NCI-H146 (cell line): ENCODE data around the gene ZNF763.
"Not testable (repeated sequence)": the region's sequence is repeated elsewhere in the genome, so short reads cannot be mapped to it uniquely, and the experiment has no call there.

ENCODE experiments used
- DNase-seq: peaks from one replicate; lab custom pipeline; 2025; lab: John Stamatoyannopoulos, UW

ZNF763 gene

DNA sequence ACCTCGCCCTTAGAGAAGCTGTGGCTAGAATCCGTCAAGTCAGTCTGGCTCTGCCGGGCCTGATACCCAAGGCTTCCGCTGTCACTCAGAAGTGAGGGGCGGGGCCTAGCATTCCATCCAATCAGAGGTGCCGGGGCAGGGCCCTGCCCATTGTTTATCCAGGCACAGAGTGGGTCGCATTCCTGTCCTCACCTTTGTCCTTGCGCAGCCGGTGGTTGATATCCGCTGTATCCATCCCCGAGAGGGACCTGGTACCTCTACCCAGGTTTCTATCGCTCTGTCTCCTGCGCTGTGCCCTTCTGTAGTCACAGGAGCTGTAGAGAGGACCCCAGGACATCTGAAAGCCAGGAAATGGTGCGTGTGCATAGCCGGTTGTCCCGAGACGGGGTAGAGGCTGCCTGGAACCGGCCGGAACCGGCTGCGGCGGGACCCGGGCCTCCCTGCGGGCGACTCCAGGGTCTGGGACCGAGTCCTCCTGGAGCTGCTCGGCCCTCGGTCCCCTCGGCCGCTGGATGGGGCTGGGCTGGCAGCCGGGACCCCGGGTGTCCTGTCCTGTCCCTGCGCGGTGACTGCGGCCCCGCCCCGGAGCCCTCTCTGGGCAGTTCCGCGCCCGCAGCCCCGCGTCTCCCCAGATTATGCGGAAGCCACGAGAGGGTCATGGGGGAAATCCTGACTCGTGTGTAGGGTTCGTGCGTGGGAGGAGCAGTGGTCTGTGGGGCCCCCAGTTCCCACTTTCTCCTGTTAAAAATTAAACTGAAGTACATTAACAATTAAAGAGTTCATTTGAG is at the start of gene ZNF763:
ZNF763 (plus strand) TSS at position 183 of the 788 bp plus-strand sequence; CDS start at position 352, 169 bp downstream.
- peak; percentile 96 for DNase-seq

DNA sequence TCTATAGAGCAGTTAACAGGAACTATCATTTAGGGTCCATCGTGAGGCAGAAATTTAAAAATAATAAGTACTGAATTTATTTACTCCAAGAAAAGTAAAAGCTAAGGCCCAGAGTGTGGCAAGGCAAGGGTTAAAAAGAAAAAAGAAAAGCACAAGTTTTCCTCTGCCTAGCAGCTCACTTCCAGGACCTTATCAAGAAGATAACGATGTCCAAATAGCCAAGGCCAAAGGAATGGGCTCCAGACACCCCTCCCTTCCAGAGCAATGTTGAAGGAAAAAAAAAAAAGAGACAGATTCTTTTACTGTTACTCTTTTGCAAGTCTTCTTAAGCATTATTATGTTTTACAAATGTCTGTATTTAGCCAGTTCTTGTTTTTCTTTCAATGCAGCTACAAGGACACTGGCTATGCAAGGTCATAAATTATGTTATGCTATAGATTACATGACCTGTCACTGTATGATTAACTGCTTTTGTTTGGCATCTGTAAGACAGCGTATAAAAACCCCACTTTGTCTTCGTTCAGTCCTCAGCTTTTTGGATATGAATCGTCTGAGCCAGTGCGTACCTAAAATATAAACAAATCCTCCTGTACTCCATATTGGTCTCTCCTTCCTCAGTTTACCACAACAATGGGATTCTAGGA is 42.9 kb upstream of the ZNF763 start:
- no peak for DNase-seq

DNA sequence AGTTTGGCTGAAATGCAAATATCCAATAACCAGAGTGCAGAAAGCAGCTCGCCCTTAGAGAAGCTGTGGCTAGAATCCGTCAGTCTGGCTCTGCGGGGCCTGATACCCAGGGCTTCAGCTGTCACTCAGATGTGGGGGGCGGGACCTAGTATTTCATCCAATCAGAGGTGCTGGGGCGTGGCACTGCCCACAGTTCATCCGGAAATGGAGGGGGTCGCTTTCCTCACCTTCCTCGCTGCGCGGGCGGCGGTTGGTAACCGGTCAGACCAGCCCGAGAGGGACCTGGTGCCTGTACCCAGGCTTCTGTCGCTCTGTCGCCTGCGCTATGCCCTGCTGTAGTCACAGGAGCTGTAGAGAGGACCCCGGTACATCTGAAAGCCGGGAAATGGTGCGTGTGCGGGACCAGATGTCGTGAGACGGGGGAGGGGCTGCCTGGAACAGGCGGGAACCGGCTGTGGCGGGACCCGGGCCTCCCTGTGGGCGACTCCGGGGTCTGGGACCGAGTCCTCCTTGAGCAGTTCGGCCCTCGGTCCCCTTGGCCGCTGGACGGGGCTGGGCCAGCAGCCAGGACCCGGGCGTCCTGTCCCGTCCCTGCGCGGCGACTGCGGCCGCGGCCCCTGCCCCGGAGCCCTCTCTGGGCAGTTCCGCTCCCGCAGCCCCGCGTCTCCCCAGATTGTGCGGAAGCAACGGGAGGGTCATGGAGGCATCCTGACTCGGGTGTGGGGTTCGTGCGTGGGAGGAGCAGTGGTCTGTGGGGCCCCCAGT is 39.8 kb upstream of the ZNF763 start, which contains the start of gene ZNF700:
ZNF700 (plus strand) TSS at position 222 of the 765 bp plus-strand sequence; CDS start at position 326, 104 bp downstream.
- DNase-seq: peak; percentile 99

DNA sequence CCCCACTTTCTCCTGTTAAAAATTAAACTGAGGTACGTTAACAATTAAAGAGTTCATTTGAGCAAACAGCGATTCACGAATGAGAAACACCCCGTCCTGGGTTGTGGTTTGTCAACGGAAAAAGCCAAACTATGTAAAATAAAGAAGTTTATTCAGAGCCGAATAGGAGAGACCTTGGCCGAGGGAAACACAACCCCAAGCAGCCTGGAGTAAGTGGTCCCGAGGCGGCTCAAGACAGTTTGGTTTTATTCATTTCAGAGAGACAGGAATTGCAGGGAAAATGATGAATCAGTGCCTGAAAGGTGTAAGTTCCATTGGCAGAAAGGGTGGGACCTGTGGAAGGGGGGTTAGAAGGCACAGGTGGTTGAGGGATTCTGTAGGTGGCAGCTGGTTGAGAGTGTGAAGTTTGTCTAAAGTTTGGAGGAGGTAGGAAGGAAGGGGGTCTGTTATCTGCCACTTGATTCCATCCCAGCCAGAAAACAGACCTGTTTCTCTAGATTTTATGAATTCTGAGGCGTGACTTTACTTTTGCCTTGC is 39.1 kb upstream of the ZNF763 start:
- not testable (repeated sequence) for DNase-seq

DNA sequence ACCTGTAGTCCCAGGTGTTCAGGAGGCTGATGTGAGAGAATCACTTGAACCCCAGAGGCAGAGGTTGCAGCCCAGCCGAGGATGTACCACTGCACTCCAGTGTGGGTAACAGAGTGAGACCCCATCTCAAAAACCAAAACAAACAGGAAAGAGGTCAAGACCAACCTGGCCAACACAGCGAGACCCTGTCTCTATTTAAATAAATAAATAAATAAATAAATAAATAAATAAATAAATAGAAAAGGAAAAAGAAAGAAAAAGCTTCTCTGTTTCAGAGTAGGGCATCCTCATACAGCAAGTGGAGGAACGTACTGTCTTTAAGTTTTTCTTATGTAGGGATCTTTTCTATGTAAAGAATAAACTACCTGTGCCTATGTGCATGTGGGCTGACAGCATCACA is 37.6 kb upstream of the ZNF763 start:
- DNase-seq: no peak

DNA sequence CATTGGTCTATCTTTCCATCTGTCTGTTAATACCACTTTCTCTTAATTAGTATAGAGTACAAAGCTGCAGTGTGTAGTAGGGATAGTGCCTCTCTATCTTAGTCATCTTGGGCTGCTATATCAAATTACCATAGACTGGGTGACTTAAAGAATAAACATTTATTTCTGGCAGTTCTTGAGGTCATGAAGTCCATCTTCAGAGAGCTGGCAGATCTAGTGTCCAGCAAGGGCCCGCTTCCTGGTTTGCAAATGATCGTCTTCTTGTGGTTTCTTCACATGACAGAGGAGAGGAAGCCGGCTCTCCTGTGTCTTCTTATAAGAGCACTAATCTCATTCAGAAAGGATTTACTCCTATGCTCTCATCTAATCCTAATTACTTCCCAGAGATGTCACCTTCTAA is 33.8 kb upstream of the ZNF763 start:
- DNase-seq: no peak

DNA sequence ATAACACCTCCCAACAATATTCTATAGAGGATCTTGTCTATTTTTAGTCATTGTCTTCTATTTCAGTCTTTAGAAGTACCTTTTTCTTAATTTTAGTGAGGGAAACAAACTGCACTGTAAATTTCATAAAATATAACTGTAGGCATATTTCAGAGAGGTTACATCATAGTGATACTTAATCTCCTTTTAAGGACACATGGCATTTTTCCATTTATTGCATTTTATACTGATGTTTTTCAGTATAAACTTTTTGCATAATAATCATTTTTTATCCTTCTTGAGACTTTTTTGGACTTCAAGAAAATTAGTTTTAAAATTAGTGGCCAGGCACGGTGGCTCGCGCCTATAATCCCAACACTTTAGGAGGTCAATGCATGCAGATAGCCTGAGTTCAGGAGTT is 33.3 kb upstream of the ZNF763 start:
- DNase-seq: no peak

DNA sequence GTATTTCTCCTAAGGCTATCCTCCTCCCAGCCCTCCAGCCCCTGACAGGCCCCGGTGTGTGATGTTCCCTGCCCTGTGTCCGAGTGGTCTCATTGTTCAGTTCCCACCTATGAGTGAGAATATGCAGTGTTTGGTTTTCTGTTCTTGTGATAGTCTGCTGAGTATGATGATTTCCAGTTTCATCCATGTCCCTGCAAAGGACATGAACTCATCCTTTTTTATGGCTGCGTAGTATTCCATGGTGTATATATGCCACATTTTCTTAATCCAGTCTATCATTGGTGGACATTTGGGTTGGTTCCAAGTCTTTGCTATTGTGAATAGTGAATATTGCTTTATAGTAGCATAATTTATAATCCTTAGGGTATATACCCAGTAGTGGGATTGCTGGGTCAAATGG is 29.0 kb upstream of the ZNF763 start:
- DNase-seq: not testable (repeated sequence)

DNA sequence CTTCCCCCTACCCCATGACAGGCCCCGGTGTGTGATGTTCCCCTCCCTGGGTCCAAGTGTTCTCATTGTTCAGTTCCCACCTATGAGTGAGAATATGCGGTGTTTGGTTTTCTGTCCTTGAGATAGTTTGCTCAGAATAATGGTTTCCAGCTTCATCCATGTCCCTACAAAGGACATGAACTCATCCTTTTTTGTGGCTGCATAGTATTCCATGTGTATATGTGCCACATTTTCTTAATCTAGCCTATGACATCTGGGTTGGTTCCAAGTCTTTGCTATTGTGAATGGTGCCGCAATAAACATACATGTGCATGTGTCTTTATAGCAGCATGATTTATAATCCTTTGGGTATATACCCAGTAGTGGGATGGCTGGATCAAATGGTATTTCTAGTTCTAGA is 26.5 kb upstream of the ZNF763 start:
- DNase-seq: not testable (repeated sequence)

DNA sequence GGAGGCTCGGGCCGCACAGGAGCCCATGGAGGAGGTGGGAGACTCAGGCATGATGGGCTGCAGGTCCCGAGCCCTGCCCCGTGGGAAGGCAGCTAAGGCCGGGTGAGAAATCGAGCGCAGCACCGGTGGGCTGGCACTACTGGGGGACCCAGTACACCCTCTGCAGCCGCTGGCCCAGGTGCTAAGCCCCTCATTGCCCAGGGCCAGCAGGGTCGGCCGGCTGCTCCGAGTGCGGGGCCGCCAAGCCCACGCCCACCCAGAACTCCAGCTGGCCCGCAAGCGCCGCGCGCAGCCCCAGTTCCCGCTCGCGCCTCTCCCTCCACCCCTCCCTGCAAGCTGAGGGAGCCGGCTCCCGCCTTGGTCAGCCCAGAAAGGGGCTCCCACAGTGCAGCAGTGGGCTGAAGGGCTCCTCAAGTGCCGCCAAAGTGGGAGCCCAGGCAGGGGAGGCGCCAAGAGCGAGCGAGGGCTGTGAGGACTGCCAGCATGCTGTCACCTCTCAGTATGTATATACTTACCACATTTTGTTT is 23.4 kb upstream of the ZNF763 start:
- DNase-seq: not testable (repeated sequence)

DNA sequence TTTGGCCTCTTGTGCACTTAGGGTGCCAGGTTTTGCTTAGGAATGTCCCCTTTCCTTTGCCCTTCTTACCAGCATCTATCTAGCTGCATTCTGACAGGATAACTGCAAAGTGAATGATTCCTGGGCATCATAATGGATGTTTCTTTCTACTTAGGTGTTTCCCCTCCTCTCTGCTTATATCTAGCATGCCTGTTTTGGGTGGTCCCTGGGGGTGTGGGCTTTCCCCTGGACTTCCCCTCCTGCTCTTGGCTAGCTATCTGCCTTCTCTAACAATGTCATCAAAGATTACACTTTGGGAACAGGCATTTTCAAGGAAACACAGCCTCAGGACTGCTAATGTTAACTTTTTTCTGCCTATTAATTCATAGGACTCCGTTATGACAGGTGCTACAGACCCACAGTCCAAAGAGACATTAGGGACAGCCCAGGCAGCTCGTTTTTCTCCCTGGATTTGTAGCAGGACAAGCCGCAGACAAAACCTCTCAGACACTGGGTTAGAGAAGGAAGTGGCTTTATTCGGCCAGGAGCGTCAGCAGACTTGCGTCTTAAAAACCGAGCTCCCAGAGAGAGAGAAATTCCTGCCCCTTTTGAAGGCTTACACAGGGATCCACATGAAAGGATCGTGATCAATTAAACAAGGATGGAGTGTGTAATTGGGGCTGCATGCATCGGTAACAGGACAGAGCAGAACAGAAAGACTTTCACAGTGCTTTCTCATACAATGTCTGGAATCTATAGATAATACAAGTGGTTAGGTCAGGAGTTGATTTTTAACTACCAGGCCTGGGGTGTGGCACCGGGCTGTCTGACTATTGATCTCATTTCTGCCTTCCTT is 22.6 kb upstream of the ZNF763 start:
- DNase-seq: no peak

DNA sequence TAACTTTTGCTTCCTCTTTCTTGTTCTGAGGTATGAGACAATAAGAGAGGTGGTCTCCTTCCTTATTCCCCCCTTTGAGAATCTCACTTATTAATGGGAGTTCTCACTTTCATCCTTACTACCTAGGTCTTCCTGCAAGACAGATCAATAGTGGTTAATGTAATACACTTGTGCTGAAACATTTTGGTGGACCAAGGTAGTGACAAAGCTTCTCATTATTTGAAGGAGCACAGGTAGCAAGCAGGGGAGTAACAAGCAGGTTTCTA is 22.1 kb upstream of the ZNF763 start:
- DNase-seq: no peak

DNA sequence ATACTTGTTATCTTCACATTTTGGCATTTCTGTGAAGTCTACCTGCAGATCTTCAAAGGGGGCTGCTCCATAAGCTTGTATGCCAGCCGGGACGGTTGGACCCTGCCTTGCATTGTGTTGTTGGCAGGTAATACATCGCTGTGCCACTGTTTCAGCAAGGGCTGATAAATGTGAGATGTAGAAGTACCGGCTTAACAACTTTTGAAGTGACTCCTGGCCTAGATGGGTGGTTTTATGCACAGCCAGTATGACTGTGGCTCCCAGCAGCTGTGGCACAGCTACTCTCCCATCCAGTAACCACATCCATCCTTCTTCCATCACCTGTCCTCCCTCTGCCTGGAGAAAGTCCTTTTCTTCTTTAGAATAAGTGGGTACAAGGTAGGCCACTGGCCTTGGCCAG is 20.2 kb upstream of the ZNF763 start:
- DNase-seq: no peak

DNA sequence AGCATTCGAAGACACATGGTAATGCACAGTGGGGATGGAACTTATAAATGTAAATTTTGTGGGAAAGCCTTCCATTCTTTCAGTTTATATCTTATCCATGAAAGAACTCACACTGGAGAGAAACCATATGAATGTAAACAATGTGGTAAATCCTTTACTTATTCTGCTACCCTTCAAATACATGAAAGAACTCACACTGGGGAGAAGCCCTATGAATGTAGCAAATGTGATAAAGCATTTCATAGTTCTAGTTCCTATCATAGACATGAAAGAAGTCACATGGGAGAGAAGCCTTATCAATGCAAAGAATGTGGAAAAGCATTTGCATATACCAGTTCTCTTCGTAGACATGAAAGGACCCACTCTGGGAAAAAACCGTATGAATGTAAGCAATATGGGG is 16.2 kb upstream of the ZNF763 start:
- no peak for DNase-seq

DNA sequence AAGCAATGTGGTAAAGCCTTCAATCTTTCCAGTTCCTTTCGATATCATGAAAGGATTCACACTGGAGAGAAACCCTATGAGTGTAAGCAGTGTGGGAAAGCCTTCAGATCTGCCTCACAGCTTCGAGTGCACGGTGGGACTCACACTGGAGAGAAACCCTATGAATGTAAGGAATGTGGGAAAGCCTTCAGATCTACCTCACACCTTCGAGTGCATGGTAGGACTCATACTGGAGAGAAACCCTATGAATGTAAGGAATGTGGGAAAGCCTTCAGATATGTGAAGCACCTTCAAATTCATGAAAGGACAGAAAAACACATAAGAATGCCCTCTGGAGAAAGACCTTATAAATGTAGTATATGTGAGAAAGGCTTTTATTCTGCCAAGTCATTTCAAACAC is 15.6 kb upstream of the ZNF763 start:
- DNase-seq: no peak

DNA sequence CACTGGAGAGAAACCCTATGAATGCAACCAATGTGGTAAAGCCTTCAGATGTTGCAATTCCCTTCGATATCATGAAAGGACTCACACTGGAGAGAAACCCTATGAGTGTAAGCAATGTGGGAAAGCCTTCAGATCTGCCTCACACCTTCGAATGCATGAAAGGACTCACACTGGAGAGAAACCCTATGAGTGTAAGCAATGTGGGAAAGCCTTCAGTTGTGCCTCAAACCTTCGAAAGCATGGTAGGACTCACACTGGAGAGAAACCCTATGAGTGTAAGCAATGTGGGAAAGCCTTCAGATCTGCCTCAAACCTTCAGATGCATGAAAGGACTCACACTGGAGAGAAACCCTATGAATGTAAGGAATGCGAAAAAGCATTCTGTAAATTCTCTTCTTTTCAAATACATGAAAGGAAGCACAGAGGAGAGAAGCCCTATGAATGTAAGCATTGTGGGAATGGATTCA is 15.2 kb upstream of the ZNF763 start:
- DNase-seq: not testable (repeated sequence)

DNA sequence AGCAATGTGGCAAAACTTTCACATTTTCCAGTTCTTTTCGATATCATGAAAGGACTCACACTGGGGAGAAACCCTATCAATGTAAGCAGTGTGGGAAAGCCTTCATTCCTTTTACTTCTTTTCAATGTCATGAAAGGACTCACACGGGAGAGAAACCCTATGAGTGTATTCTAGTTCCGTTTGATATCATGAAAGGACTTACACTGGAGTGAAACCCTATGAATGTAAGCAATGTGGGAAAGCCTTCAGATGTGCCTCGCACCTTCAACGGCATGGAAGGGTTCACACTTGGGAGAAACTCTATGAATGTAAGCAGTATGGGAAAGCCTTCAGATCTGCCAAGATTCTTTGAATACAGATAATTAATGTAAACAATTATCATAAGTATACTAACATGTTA is 14.5 kb upstream of the ZNF763 start:
- DNase-seq: no peak

DNA sequence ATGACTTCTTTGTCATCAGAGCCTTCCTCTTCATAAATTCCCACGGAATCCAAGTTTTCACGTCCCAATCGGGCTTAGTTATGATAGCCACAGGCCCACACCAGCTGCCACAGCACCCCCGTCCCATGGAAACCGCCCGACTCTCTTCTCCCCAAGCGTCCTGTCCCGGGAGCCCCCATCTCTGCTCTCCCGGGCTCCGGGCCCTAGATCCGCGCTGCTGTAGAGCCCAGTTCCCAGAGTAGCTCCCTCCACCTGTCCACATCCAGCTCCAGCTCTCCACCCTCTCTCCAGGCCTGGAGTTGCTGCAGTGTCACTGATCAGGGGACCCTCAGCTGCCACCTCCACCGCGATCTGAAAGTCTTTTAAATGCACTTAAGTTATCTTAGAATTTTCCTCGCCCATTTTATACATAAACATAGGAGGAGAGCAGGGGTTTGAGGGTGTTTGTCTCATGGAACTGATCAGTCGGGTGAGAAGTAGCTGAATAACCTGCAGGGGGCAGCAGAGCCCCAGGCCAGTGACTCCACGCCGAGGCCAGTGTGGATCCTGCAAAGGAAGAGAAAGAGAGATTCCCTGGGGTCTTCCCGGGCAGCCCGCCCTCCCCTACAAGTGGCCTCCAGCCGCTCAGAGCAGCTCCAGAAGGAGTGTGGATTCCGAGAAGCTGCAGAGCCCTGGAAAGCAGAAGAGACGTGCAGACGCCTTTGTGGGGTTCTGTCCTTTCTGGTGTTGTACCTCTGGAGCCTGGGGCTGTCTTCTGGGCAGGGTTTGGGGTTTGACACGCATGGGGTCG is 1.1 kb upstream of the ZNF763 start:
- DNase-seq: peak; percentile 82

DNA sequence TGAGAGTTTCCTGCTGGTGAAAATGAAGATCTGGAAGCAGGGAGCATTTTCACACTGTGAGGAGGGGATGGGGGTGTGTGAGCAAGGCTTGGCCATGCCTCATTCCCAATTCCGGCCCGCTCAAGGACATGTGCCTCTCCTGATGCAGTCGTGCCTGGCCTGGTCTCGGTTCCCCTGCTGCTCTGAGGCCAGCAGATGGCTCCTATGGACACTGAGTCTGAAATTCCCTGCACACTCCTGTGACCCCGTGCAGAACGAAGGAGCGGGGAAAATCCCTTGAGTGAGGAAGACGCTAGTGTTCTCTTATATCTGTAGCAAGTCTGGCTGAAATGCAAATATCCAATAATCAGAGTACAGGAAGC is 363 bp upstream of the ZNF763 start:
- peak; percentile 77 for DNase-seq

DNA sequence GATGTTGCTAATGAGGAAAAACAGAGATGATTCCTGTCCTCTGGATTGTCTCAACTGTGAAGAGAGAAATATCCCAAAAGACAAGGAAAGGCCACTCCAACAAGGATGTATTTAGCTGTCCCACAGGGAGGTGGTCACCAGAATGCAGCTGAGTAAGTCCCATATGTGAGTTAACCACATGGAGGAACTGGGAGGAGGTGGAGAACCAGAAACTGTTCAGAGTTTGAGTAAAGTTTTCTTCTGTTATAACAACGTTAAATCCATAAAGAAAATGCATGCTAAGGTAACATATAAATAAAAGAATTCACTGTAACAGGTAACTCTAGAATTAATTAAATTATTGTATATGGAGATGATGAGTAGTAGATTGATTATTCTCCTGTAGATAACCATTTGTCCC is 5.3 kb downstream of the ZNF763 start:
- no peak for DNase-seq

DNA sequence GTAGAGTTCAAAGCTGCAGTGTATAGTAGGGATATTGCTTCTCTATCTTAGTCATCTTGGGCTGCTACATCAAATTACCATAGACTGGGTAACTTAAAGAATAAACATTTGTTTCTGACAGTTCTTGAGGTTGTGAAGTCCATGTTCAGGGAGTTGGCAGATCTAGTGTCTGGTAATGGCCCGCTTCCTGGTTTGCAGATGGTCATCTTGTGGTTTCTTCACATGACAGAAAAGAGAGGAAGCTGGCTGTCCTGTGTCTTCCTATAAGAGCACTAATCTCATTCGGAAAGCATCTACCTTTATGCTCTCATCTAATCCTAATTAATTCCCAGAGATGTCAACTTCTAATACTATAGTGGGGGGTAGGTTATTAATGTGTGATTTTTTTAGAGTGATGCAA is 6.2 kb downstream of the ZNF763 start:
- no peak for DNase-seq
